ENCODE measurements around the gene DUSP3.

The DUSP3 gene

GRCh38 chr17:43791589-43791988 lies 12.8 kb upstream of the DUSP3 start:
- Histone ChIP-seq H3K36me3 (ENCODE audit: low read depth) (no peaks in the 10 kb centered on the region), H3K27me3 (ENCODE audit: insufficient read depth, poor library complexity, severe bottlenecking) (no peaks in the 10 kb centered on the region), H3K9me3 (ENCODE audit: severe bottlenecking) (no peaks in the 10 kb centered on the region), H3K4me1 (ENCODE audit: insufficient read depth, poor library complexity, severe bottlenecking) (peaks cover 8% of the 10 kb centered on the region), H3K27ac (ENCODE audit: poor library complexity, severe bottlenecking) (no peak overlapping the region), H3K4me3 (ENCODE audit: severe bottlenecking) (no peak overlapping the region)
- ATAC-seq (ENCODE audit: low read depth) (peak; percentile 75), DNase-seq (ENCODE audit: low spot score) (no peak)
- TF ChIP-seq CTCF (IDR thresholded peaks at IDR 0.05; ENCODE audit: poor library complexity, severe bottlenecking) = no peak

GRCh38 chr17:43790311-43790940 lies 11.6 kb upstream of the DUSP3 start:
- Histone ChIP-seq H3K9me3 (ENCODE audit: severe bottlenecking) (no peaks in the 10 kb centered on the region), H3K27me3 (ENCODE audit: insufficient read depth, poor library complexity, severe bottlenecking) (no peaks in the 10 kb centered on the region), H3K36me3 (ENCODE audit: low read depth) (no peaks in the 10 kb centered on the region), H3K27ac (ENCODE audit: poor library complexity, severe bottlenecking) (no peak overlapping the region), H3K4me3 (ENCODE audit: severe bottlenecking) (no peak overlapping the region), H3K4me1 (ENCODE audit: insufficient read depth, poor library complexity, severe bottlenecking) (peaks cover 8% of the 10 kb centered on the region)
- ATAC-seq (ENCODE audit: low read depth) = peak; percentile 59
- DNase-seq (ENCODE audit: low spot score) = no peak
- TF ChIP-seq CTCF (IDR thresholded peaks at IDR 0.05; ENCODE audit: poor library complexity, severe bottlenecking) = peak; percentile 34

- DNase-seq (ENCODE audit: low spot score) = no peak
- Histone ChIP-seq H3K36me3 (ENCODE audit: low read depth) (no peaks in the 10 kb centered on the region), H3K27ac (ENCODE audit: poor library complexity, severe bottlenecking) (no peak overlapping the region), H3K4me1 (ENCODE audit: insufficient read depth, poor library complexity, severe bottlenecking) (peaks cover 9% of the 10 kb centered on the region), H3K27me3 (ENCODE audit: insufficient read depth, poor library complexity, severe bottlenecking) (no peaks in the 10 kb centered on the region), H3K9me3 (ENCODE audit: severe bottlenecking) (no peaks in the 10 kb centered on the region), H3K4me3 (ENCODE audit: severe bottlenecking) (no peak overlapping the region)
- ATAC-seq (ENCODE audit: low read depth) = no peak
- TF ChIP-seq CTCF (IDR thresholded peaks at IDR 0.05; ENCODE audit: poor library complexity, severe bottlenecking) = no peak
Observed at GRCh38 chr17:43789482-43789881, 10.7 kb upstream of the DUSP3 start.

- Histone ChIP-seq H3K27me3 (ENCODE audit: insufficient read depth, poor library complexity, severe bottlenecking) (no peaks in the 10 kb centered on the region), H3K27ac (ENCODE audit: poor library complexity, severe bottlenecking) (no peak overlapping the region), H3K9me3 (ENCODE audit: severe bottlenecking) (no peaks in the 10 kb centered on the region), H3K4me1 (ENCODE audit: insufficient read depth, poor library complexity, severe bottlenecking) (peaks cover 18% of the 10 kb centered on the region), H3K4me3 (ENCODE audit: severe bottlenecking) (no peak overlapping the region), H3K36me3 (ENCODE audit: low read depth) (no peaks in the 10 kb centered on the region)
- TF ChIP-seq CTCF (IDR thresholded peaks at IDR 0.05; ENCODE audit: poor library complexity, severe bottlenecking) = no peak
- ATAC-seq (ENCODE audit: low read depth) (no peak), DNase-seq (ENCODE audit: low spot score) (no peak)
Observed at GRCh38 chr17:43788540-43788939, 9.8 kb upstream of the DUSP3 start.

- Histone ChIP-seq H3K4me1 (ENCODE audit: insufficient read depth, poor library complexity, severe bottlenecking) (peaks cover 19% of the 10 kb centered on the region), H3K9me3 (ENCODE audit: severe bottlenecking) (no peaks in the 10 kb centered on the region), H3K27ac (ENCODE audit: poor library complexity, severe bottlenecking) (no peak overlapping the region), H3K27me3 (ENCODE audit: insufficient read depth, poor library complexity, severe bottlenecking) (no peaks in the 10 kb centered on the region), H3K36me3 (ENCODE audit: low read depth) (no peaks in the 10 kb centered on the region), H3K4me3 (ENCODE audit: severe bottlenecking) (no peak overlapping the region)
- DNase-seq (ENCODE audit: low spot score) = no peak
- no peak for TF ChIP-seq CTCF (IDR thresholded peaks at IDR 0.05; ENCODE audit: poor library complexity, severe bottlenecking)
- no peak for ATAC-seq (ENCODE audit: low read depth)
Observed at GRCh38 chr17:43787728-43788127, 9.0 kb upstream of the DUSP3 start.

Data from RWPE2 (cell line).